Left colon (tissue), 2 donors: ENCODE data around the gene FAM149B1. TPM values are rescaled to one million over a fixed set of nuclear protein-coding genes. Genes with fewer than 3 reads are reported as not detected.

Source experiments
- ATAC-seq: fragments of 200-7000 bp; cut with Tn5 transposase; one replicate; pipeline ENCODE4 v1.9.1; 2020; ENCODE audit warnings: mild to moderate bottlenecking, moderate library complexity
- DNase-seq, 2 donors: peaks; one replicate each; pipeline ENCODE4 v3.0.0-alpha.2; 2020
- intact Hi-C, 2 donors: fragments of 100-400 bp; cut with DNase I in 1 of 2; cut with micrococcal nuclease in 1 of 2; formaldehyde crosslinking; loops; one replicate each; pipeline versions ENCODE4 v1.11.2 to v1.14.0; 2022; cut with DNase I, micrococcal nuclease
- total RNA-seq, 2 donors: library from RNA; stranded (reverse); fragmentation: NEBNext Ultra II Directional; extraction: Animal tissue kit (Norgen Biotek cat#: 25700); gene quantifications; one replicate each; pipeline ENCODE4 v1.2.1, GENCODE V29; 2021
- donor health status: DM: no; HTN: no; CAD: no.
- donor health status: DM: yes; HTN: yes; CAD: no.

FAM149B1 gene
- total RNA-seq, 2 donors from 2014 or later = 14.5 to 20.0 TPM

- ATAC-seq = no peak
- intact Hi-C loops = no loop called here
- DNase-seq = no peak
Observed at GRCh38 chr10:73220989-73221388, 53.1 kb downstream of the FAM149B1 start.

- ATAC-seq (no peak), DNase-seq (no peak)
- intact Hi-C loops = no loop called here
Observed at GRCh38 chr10:73225518-73225917, 57.6 kb downstream of the FAM149B1 start.

- DNase-seq (no peak), ATAC-seq (no peak)
- intact Hi-C loops = no loop called here
Observed at GRCh38 chr10:73226663-73227062, 58.7 kb downstream of the FAM149B1 start.

- intact Hi-C loops = no loop called here
- DNase-seq = no peak
- ATAC-seq = no peak
Observed at GRCh38 chr10:73228247-73228646, 60.3 kb downstream of the FAM149B1 start.

- intact Hi-C loops = no loop called here
- ATAC-seq (no peak), DNase-seq (no peak)
Observed at GRCh38 chr10:73229567-73229966, 61.6 kb downstream of the FAM149B1 start.

GRCh38 chr10:73232887-73233286 is 65.0 kb downstream of the FAM149B1 start:
- DNase-seq (no peak), ATAC-seq (no peak)
- intact Hi-C loops = no loop called here

- intact Hi-C loops = no loop called here
- DNase-seq = no peak
- ATAC-seq = no peak
Observed at GRCh38 chr10:73233883-73234282, 66.0 kb downstream of the FAM149B1 start.

- intact Hi-C loops = no loop called here
- no peak for DNase-seq
- ATAC-seq = no peak
Observed at GRCh38 chr10:73234695-73235094, 66.8 kb downstream of the FAM149B1 start.

- ATAC-seq = no peak
- DNase-seq = no peak
- intact Hi-C loops = no loop called here
Observed at GRCh38 chr10:73238990-73239566, 71.2 kb downstream of the FAM149B1 start.

- DNase-seq (no peak), ATAC-seq (no peak)
- intact Hi-C loops = no loop called here
Observed at GRCh38 chr10:73239908-73240307, 72.0 kb downstream of the FAM149B1 start.

GRCh38 chr10:73244866-73245477 is 77.1 kb downstream of the FAM149B1 start:
- DNase-seq = no peak
- no peak for ATAC-seq
- intact Hi-C loops = no loop called here

- intact Hi-C loops = no loop called here
- no peak for ATAC-seq
- no peak for DNase-seq
Observed at GRCh38 chr10:73246322-73246645, 78.4 kb downstream of the FAM149B1 start.

- ATAC-seq = peak; percentile 85
- DNase-seq = peak; percentile 95 to 99
- intact Hi-C loops = no loop called here
Observed at GRCh38 chr10:73246646-73247508, 79.0 kb downstream of the FAM149B1 start, which contains the start of gene DNAJC9. DNAJC9 (minus strand) TSS chr10:73247255; CDS start chr10:73247189, 66 bp downstream.

GRCh38 chr10:73247509-73248258 is 79.8 kb downstream of the FAM149B1 start:
- no peak for ATAC-seq
- intact Hi-C loops = no loop called here

GRCh38 chr10:73248259-73248724 is 80.4 kb downstream of the FAM149B1 start:
- DNase-seq (no peak), ATAC-seq (no peak)
- intact Hi-C loops = no loop called here

More at GRCh38 chr10:73247509-73248258, 79.8 kb downstream of the FAM149B1 start:
- DNase-seq = no peak

GRCh38 chr10:73251683-73252444 is 83.9 kb downstream of the FAM149B1 start:
- DNase-seq (peak in 1 of 2 donors; percentile 20), ATAC-seq (peak; percentile 4)
- intact Hi-C loops = no loop called here

- peak; percentile 95 for ATAC-seq
- peak; percentile 95 to 96 for DNase-seq
- intact Hi-C loops = no loop called here
Observed at GRCh38 chr10:73252445-73253224, 84.7 kb downstream of the FAM149B1 start, which contains the start of gene MRPS16. MRPS16 (minus strand) TSS chr10:73252644; CDS start chr10:73252482, 162 bp downstream.

GRCh38 chr10:73253225-73253555 is 85.3 kb downstream of the FAM149B1 start:
- DNase-seq (no peak), ATAC-seq (peak; percentile 31)
- intact Hi-C loops = no loop called here
